Measurements from ENCODE around the gene CFAP77. TPM values are rescaled to one million over a fixed set of nuclear protein-coding genes. Genes with fewer than 3 reads are reported as not detected.

The CFAP77 gene
- total RNA-seq, 1 experiment from 2014 or later, result not detected

- H3K4me3 ChIP-seq, result no peak within 1 kb of the TSS
- H3K27ac ChIP-seq, result no peak within 1 kb of the TSS
- no peak for DNase-seq
- H3K36me3 ChIP-seq, result no peaks in the 10 kb centered on the region
- H3K9me3 ChIP-seq (replicated peaks), result no peaks in the 10 kb centered on the region
- no peaks in the 10 kb centered on the region for H3K4me1 ChIP-seq
- H3K27me3 ChIP-seq, result no peaks in the 10 kb centered on the region
Observed at GRCh38 chr9:132582276-132582785, 172.3 kb downstream of the CFAP77 start, which contains the start of gene BARHL1. Gene BARHL1, plus strand, starts transcription at chr9:132582606. Its CDS starts 192 bp downstream, at chr9:132582798.

DNA sequence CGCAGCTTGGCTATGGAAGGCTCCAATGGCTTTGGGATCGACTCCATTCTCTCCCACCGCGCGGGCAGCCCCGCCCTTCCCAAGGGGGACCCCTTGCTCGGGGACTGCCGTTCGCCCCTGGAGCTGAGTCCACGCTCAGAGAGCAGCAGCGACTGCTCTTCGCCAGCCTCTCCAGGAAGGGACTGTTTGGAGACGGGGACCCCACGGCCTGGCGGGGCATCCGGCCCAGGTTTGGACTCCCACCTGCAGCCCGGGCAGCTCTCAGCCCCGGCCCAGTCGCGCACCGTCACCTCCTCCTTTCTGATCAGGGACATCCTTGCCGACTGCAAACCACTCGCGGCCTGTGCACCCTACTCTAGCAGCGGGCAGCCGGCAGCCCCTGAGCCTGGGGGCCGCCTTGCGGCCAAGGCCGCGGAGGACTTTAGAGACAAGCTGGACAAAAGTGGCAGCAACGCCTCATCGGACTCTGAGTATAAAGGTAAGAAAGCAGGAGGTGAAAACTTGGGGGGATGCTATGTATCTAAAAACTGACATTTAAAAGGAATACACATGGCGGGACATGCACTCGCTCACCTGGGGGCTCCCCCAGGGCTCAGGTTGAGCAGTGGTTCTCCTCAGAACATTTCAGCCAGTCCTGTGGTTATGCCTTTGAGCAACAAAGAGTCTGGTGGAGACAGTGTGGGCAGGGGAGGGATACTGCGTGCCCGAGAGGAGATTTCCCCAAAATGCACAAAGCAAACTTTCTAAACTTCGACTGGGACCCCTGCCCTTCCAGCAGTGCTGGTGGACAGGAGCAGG lies 173.0 kb downstream of the CFAP77 start:
- no peaks in the 10 kb centered on the region for H3K9me3 ChIP-seq (replicated peaks)
- H3K27ac ChIP-seq, result no peak overlapping the region
- no peak overlapping the region for H3K4me3 ChIP-seq
- H3K27me3 ChIP-seq, result no peaks in the 10 kb centered on the region
- no peaks in the 10 kb centered on the region for H3K4me1 ChIP-seq
- H3K36me3 ChIP-seq, result no peaks in the 10 kb centered on the region
- DNase-seq, result no peak

DNA sequence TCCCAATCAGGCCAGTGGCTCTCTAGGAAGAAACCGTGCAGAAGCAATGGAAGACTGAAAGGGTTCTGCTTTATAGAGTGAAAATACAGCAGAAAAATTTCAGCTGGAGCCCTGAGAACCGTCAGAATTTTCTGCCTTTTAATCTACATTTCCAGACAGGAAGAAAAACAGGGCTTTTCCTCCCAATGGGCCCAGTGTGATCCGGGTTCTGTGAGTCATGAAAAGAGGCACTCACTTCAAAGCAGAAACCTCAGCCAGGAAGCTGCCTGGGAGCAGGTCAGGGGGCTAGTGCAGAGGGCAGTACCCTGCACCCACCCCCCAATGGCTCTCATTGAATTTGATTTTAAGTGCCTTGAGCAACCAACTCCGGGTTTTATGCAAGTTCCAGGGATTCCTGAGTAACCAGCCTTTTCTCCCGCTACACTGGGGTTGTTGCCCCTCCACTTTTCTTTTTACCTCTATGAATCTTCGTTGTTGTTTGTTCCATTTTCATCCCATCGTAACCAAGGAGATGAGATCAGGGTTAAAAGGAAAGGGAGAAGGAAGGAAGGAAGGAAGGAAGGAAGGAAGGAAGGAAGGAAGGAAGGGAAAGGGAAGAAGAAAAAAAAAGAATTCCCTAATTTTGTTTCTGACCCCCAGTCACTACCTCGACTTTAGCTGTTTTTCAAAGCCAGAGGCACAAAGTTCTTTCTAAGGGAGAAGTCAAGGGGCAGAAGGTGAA lies 173.7 kb downstream of the CFAP77 start:
- DNase-seq, result no peak
- no peaks in the 10 kb centered on the region for H3K36me3 ChIP-seq
- H3K4me1 ChIP-seq, result no peaks in the 10 kb centered on the region
- H3K27me3 ChIP-seq, result no peaks in the 10 kb centered on the region
- no peak overlapping the region for H3K4me3 ChIP-seq
- H3K9me3 ChIP-seq (replicated peaks), result no peaks in the 10 kb centered on the region
- no peak overlapping the region for H3K27ac ChIP-seq

DNA sequence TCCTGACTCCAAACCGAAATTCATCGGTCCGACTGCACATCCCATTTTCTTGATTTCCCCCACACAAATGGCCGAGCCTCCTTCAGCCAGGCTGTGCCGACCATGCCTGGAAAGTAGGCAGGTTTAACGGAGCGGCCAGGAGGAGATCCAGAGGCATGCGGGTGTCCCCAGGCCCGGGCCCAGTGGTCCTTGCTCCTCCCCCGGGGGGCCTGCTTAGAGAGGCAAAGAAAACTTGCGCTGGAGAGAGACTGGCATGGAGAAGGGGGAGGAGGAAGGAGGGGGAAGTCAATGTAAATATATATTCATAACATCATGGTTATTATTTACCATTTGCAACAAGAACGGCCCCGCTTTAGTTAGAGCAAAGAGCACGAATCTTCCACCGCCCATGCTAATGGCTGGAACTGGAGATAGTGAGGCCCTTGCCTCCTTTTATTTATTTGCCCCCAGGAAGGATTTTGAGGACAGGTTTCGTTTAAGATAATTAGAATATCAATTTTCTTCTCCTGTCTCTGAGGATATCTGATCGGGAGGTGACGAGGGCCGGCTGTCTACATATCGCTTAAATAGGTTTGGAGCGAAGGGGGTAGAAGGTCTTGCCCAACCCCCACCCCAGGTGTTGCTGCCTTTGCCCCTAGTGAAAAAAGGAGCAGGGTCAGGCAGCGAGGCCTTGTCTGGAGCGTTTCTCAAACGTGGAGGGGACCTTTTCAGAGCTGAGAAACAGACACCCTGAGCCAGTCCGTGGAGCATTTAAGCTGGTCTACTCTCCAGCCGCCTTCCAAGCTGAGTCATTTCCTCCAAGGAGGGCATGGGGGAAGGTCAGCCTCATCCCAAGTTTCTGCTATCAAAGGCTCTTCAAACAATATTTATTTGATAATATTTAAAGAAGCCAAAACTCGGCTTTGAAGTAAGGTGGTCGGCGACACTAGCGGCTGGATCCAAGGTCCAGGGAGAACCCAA lies 174.9 kb downstream of the CFAP77 start:
- H3K36me3 ChIP-seq, result no peaks in the 10 kb centered on the region
- H3K27ac ChIP-seq, result no peak overlapping the region
- no peaks in the 10 kb centered on the region for H3K4me1 ChIP-seq
- no peaks in the 10 kb centered on the region for H3K27me3 ChIP-seq
- H3K4me3 ChIP-seq, result no peak overlapping the region
- H3K9me3 ChIP-seq (replicated peaks), result no peaks in the 10 kb centered on the region
- no peak for DNase-seq

DNA sequence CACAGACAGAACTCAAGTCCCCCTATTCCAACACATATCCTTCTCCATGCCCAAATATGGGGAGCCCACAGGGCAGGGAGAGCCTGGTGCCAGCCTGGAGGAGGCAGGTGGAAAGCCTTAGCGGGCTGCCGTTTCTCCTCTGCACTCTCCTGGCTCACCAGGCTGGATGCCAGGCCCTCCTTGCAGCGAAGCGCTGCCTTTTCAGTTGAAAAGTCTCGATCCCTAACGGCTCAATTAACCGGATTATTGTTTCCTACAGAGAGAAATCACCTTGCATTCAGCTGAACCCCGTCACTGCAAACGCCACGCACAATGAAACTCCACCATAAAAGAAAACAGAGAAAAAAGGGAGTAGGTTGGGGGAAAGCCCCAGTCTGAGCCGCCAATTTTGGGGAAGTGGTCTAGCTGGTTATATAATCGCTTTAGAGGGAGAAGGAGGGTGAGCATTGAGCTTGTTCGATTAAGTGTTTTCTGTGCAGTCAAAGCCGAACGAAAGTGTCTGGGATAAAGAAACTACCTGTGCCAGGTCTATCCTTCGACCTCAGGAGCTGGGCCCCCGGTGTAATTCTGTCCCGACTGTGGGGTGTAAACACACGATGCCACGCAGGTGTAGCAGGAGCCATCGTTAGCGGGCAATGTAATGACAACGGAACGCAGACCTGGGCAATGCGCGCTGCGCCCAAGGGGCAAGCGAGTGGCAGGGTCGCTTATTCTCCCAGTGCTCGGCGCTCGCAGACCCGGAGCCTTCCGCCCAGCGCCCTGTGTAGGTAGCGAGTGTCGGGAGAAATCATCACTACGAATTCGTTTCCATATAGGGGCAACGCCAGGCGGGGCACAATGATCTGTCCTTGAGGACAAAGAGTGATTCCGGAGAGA lies 176.2 kb downstream of the CFAP77 start:
- no peaks in the 10 kb centered on the region for H3K4me1 ChIP-seq
- H3K4me3 ChIP-seq, result no peak overlapping the region
- DNase-seq, result no peak
- H3K27ac ChIP-seq, result no peak overlapping the region
- H3K9me3 ChIP-seq (replicated peaks), result no peaks in the 10 kb centered on the region
- no peaks in the 10 kb centered on the region for H3K27me3 ChIP-seq
- no peaks in the 10 kb centered on the region for H3K36me3 ChIP-seq

GRCh38 chr9:132586830-132587591 lies 177.0 kb downstream of the CFAP77 start:
- DNase-seq, result no peak
- Histone ChIP-seq H3K27ac (no peak overlapping the region), H3K4me1 (no peaks in the 10 kb centered on the region), H3K9me3 (replicated peaks) (no peaks in the 10 kb centered on the region), H3K4me3 (no peak overlapping the region), H3K27me3 (no peaks in the 10 kb centered on the region), H3K36me3 (no peaks in the 10 kb centered on the region)

GRCh38 chr9:132587592-132587955 lies 177.6 kb downstream of the CFAP77 start:
- no peak overlapping the region for H3K27ac ChIP-seq
- no peak overlapping the region for H3K4me3 ChIP-seq
- H3K9me3 ChIP-seq (replicated peaks), result no peaks in the 10 kb centered on the region
- H3K27me3 ChIP-seq, result no peaks in the 10 kb centered on the region
- 0 out of 2 replicates have a peak, but pooled peaks cover 1% of the 10 kb centered on the region for H3K36me3 ChIP-seq
- no peaks in the 10 kb centered on the region for H3K4me1 ChIP-seq
- DNase-seq, result no peak

DNA sequence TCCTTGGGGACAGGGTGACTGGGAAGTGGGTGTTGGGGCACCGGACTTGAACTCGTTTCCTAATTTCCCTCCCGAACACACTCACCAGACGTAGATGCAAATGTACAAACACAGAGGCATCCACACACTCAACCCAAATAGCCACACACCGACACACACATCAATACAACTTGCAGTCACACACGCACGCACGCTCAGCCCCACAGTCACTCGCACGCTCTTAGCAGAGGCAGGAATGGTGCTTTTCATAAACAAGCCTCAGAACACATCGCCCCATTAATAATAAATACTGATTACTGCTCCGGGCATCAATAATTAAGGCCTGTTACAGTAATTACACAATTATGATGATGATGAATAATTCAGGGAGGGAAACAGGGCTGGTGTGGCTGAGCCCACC lies 178.1 kb downstream of the CFAP77 start:
- Histone ChIP-seq H3K4me1 (no peaks in the 10 kb centered on the region), H3K36me3 (0 out of 2 replicates have a peak, but pooled peaks cover 2% of the 10 kb centered on the region), H3K27ac (no peak overlapping the region), H3K9me3 (replicated peaks) (no peaks in the 10 kb centered on the region), H3K4me3 (no peak overlapping the region), H3K27me3 (no peaks in the 10 kb centered on the region)
- no peak for DNase-seq

DNA sequence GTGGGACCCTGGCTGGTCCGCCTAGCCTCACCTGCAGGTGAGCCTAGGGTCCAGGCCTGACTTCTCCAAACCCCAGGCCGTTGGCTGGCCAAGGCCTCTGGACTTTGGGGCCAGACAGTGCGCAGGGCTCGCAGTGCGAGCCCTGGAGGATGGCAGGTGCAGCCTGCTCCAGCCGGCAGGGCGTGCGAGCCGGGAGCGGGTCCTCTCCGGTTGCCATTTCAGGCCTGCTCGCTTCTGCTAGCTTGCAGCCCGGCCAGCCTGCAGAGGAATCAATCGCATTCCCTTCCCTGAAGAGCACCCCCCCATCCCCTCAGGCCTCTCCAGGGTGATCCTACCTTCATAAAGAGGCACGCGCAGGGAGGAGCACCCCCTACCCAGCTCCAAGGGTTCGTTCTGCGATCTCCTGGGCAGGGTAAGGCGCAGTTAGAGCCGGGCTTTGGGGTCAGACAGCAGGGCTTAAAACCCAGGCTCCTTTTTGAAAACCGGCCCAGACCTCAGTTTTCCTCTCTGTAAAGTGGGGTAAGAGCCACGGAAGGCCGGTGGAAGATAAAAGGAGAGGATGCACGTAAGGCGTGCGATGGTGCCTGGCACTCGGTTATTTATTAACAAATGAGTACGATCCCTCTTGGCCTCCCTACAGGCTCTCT lies 178.6 kb downstream of the CFAP77 start:
- H3K4me3 ChIP-seq, result no peak overlapping the region
- no peaks in the 10 kb centered on the region for H3K27me3 ChIP-seq
- H3K36me3 ChIP-seq, result 0 out of 2 replicates have a peak, but pooled peaks cover 2% of the 10 kb centered on the region
- H3K27ac ChIP-seq, result no peak overlapping the region
- no peak for DNase-seq
- no peaks in the 10 kb centered on the region for H3K4me1 ChIP-seq
- H3K9me3 ChIP-seq (replicated peaks), result no peaks in the 10 kb centered on the region

DNA sequence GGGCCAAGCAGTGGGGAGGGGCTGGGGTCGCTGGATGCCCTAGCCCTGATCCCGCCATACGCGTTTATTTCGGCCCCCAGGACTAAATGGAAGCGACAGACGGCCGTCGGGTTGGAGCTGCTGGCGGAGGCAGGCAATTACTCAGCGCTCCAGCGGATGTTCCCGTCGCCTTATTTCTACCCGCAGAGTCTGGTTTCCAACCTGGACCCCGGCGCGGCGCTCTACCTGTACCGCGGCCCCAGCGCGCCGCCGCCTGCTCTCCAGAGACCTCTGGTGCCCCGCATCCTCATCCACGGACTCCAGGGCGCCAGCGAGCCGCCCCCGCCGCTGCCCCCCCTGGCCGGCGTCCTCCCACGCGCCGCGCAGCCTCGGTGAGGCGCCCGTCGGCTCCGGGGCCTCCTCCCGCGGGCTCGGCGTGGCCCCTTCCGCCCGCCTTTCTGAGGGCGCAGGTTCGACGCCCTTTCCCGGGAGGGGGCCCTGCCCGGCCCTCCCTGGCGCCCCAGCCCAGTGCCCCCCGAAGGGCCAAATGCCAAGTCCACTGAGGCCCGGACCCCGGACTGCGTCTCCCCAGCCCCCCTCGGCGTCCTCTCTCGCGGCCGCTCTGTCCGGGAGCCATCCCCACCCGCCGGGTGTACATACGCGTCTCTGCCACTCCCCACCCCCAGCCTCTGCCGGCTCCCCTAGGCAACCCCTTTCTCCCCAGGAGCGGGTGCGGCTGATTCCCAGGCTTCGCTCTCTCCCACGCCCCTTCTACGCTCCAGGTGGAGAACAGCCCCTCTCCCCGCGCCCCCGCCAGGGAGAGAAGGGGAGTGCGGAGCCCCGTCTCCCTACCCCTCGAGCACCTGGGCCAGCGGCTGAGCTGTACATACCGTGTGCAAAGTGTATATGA lies 179.4 kb downstream of the CFAP77 start:
- H3K27ac ChIP-seq, result no peak overlapping the region
- H3K27me3 ChIP-seq, result no peaks in the 10 kb centered on the region
- H3K36me3 ChIP-seq, result peaks cover 6% of the 10 kb centered on the region; the same call in 1 of the 2 replicates
- no peaks in the 10 kb centered on the region for H3K4me1 ChIP-seq
- no peaks in the 10 kb centered on the region for H3K9me3 ChIP-seq (replicated peaks)
- no peak overlapping the region for H3K4me3 ChIP-seq
- DNase-seq, result no peak

DNA sequence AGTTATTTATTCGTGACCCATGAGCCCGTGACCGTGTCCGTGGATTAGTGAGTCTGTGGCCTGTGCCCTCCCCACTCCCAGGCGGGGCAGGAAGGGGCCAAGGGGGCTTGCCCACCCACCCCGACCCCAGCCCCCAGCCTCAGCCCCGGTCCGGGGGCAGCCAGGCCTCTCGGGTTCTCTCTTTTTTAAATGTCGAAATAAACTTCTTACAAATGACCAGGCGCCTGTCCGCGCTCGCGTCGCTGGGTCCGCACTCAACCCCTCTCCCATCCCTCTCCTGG lies 180.0 kb downstream of the CFAP77 start:
- H3K27me3 ChIP-seq, result no peaks in the 10 kb centered on the region
- no peaks in the 10 kb centered on the region for H3K4me1 ChIP-seq
- H3K27ac ChIP-seq, result no peak overlapping the region
- no peak for DNase-seq
- H3K4me3 ChIP-seq, result no peak overlapping the region
- H3K36me3 ChIP-seq, result peaks cover 12% of the 10 kb centered on the region
- H3K9me3 ChIP-seq (replicated peaks), result no peaks in the 10 kb centered on the region

Data from SJCRH30 (cell line).